IMR-90 (cell line): ENCODE data around the gene SYVN1. TPM values are rescaled to one million over a fixed set of nuclear protein-coding genes. Genes with fewer than 3 reads are reported as not detected.

ENCODE experiments used
- ATAC-seq: fragments of 200-7000 bp; cut with Tn5 transposase; 2 replicates; pipeline ENCODE4 v1.9.1; 2020; ENCODE audit warnings: low read depth, mild to moderate bottlenecking, moderate library complexity
- BruUV-seq: library from RNA; stranded (reverse); fragments of 400-500 nt; replicated peaks from 2 replicates; lab custom pipeline; 2021; lab: Mats Ljungman, UMichigan
- CTCF ChIA-PET: fragments of 300-600 bp; formaldehyde crosslinking; extraction: SDS; loops from one replicate; lab custom pipeline; 2021; ENCODE audit warnings: antibody characterized with exemption; lab: Yijun Ruan, JAX
- POLR2A ChIA-PET: fragments of 300-600 bp; sonication (Branson Sonifier 250); formaldehyde crosslinking; loops from one replicate; lab custom pipeline; 2022; ENCODE audit warnings: antibody characterized with exemption; ENCODE audit not compliant: unreplicated experiment; lab: Charles Lee
- DNase-seq: peaks from one replicate; pipeline ENCODE4 v3.0.0; 2013
- H2AFZ ChIP-seq: replicated peaks from 2 replicates; pipeline ENCODE3; 2013; ENCODE audit warnings: low read length, mild to moderate bottlenecking; ENCODE audit not compliant: poor library complexity
- H2AK5ac ChIP-seq: 2 replicates; pipeline ENCODE4 v1.6.1; 2013; ENCODE audit warnings: low read depth, low read length, inconsistent platforms
- H2AK9ac ChIP-seq: replicated peaks from 2 replicates; pipeline ENCODE3; 2013; ENCODE audit warnings: mild to moderate bottlenecking, low read depth, low read length, moderate library complexity; ENCODE audit not compliant: poor library complexity
- H2BK120ac ChIP-seq: 2 replicates; pipeline ENCODE4 v1.6.1; 2013; ENCODE audit warnings: low read depth, low read length, inconsistent platforms
- H2BK15ac ChIP-seq: 3 replicates; pipeline ENCODE4 v1.6.1; 2013; ENCODE audit warnings: low read depth, low read length, inconsistent platforms
- H2BK20ac ChIP-seq: 2 replicates; pipeline ENCODE4 v1.6.1; 2013; ENCODE audit warnings: low read depth, mild to moderate bottlenecking, inconsistent platforms, low read length, moderate library complexity
- H2BK5ac ChIP-seq: 2 replicates; pipeline ENCODE4 v1.6.1; 2013; ENCODE audit warnings: mild to moderate bottlenecking, low read depth, low read length, inconsistent platforms; ENCODE audit not compliant: poor library complexity, severe bottlenecking
- H3K14ac ChIP-seq: replicated peaks from 2 replicates; pipeline ENCODE4 v1.6.1; 2013; ENCODE audit warnings: low read depth, low read length, inconsistent platforms
- H3K18ac ChIP-seq: 2 replicates; pipeline ENCODE4 v1.6.1; 2013; ENCODE audit warnings: low read depth, low read length, control low read depth
- H3K23ac ChIP-seq: 2 replicates; pipeline ENCODE4 v1.6.1; 2013; ENCODE audit warnings: low read depth, low read length, inconsistent platforms
- H3K27ac ChIP-seq: 2 replicates; pipeline ENCODE4 v1.5.1; 2013; ENCODE audit warnings: mild to moderate bottlenecking, control low read depth, low read length; ENCODE audit not compliant: insufficient read depth
- H3K27me3 ChIP-seq: 2 replicates; pipeline ENCODE4 v1.6.1; 2013; ENCODE audit warnings: low read length; ENCODE audit not compliant: control insufficient read depth, insufficient read depth
- H3K36me3 ChIP-seq: 2 replicates; pipeline ENCODE4 v1.6.1; 2013; ENCODE audit warnings: low read length, mixed read lengths; ENCODE audit not compliant: control insufficient read depth, insufficient read depth
- H3K4ac ChIP-seq: 2 replicates; pipeline ENCODE4 v1.6.1; 2013; ENCODE audit warnings: low read depth, low read length, inconsistent platforms
- H3K4me1 ChIP-seq: 2 replicates; pipeline ENCODE4 v1.6.1; 2013; ENCODE audit warnings: low read length, mixed read lengths; ENCODE audit not compliant: control insufficient read depth, insufficient read depth
- H3K4me2 ChIP-seq: 2 replicates; pipeline ENCODE4 v1.6.1; 2013; ENCODE audit warnings: low read depth, mild to moderate bottlenecking, control low read depth, low read length, moderate library complexity
- H3K4me3 ChIP-seq: 2 replicates; pipeline ENCODE4 v1.5.1; 2013; ENCODE audit warnings: low read depth, mild to moderate bottlenecking, control low read depth, low read length, moderate library complexity; ENCODE audit not compliant: insufficient read depth
- H3K56ac ChIP-seq: 2 replicates; pipeline ENCODE4 v1.6.1; 2013; ENCODE audit warnings: low read length, inconsistent platforms; ENCODE audit not compliant: insufficient read depth; ENCODE audit errors: extremely low read depth
- H3K79me1 ChIP-seq, 2 experiments: 2 replicates each; pipeline ENCODE4 v1.6.1; 2013; ENCODE audit warnings: low read length in 2 of 2, inconsistent platforms in 1 of 2, low read depth in 1 of 2
- H3K9ac ChIP-seq: 2 replicates; pipeline ENCODE4 v1.6.1; 2013; ENCODE audit warnings: low read depth, low read length, control low read depth
- H3K9me1 ChIP-seq: 2 replicates; pipeline ENCODE4 v1.6.1; 2013; ENCODE audit warnings: low read length, inconsistent platforms; ENCODE audit not compliant: insufficient read depth
- H3K9me3 ChIP-seq: 2 replicates; pipeline ENCODE4 v1.6.1; 2013; ENCODE audit warnings: low read length; ENCODE audit not compliant: control insufficient read depth, insufficient read depth
- H4K20me1 ChIP-seq: 2 replicates; pipeline ENCODE4 v1.6.1; 2013; ENCODE audit warnings: low read length, inconsistent platforms; ENCODE audit not compliant: insufficient read depth
- H4K5ac ChIP-seq: 2 replicates; pipeline ENCODE4 v1.6.1; 2013; ENCODE audit warnings: mild to moderate bottlenecking, low read depth, low read length, control low read depth
- H4K8ac ChIP-seq, 2 experiments: 2 replicates each; pipeline ENCODE4 v1.6.1; 2013; ENCODE audit warnings: low read depth in 2 of 2, low read length in 2 of 2, control low read depth in 1 of 2, inconsistent platforms in 1 of 2
- H4K91ac ChIP-seq: 2 replicates; pipeline ENCODE4 v1.6.1; 2013; ENCODE audit warnings: low read depth, low read length, inconsistent platforms; ENCODE audit not compliant: insufficient read depth
- CEBPB ChIP-seq: IDR thresholded peaks from 2 replicates; pipeline ENCODE4 v1.6.1; 2012; ENCODE audit warnings: low read depth, low read length, improper control_type of control experiment
- CHD1 ChIP-seq: IDR thresholded peaks from 2 replicates; pipeline ENCODE4 v1.6.1; 2012; ENCODE audit warnings: low read depth, low read length, improper control_type of control experiment
- ELK1 ChIP-seq: fragments of 150-350 bp; IDR thresholded peaks from 2 replicates; pipeline ENCODE4 v1.6.1; 2016; ENCODE audit warnings: low read depth, mild to moderate bottlenecking, low read length, moderate library complexity, borderline replicate concordance
- MAFK ChIP-seq: IDR thresholded peaks from 2 replicates; pipeline ENCODE4 v1.6.1; 2012; ENCODE audit warnings: low read depth, low read length, improper control_type of control experiment
- MAZ ChIP-seq: IDR thresholded peaks from 2 replicates; pipeline ENCODE4 v1.6.1; 2012; ENCODE audit warnings: low read depth, mild to moderate bottlenecking, low read length, improper control_type of control experiment, moderate library complexity, borderline replicate concordance
- NFE2L2 ChIP-seq: fragments of 150-350 bp; IDR thresholded peaks from 2 replicates; pipeline ENCODE4 v1.6.1; 2016; ENCODE audit warnings: low read depth, mild to moderate bottlenecking, low read length
- POLR2A ChIP-seq: IDR thresholded peaks from 2 replicates; pipeline ENCODE4 v1.6.1; 2012; ENCODE audit warnings: mild to moderate bottlenecking, low read depth, low read length
- RAD21 ChIP-seq: IDR thresholded peaks from 2 replicates; pipeline ENCODE4 v1.6.1; 2012; ENCODE audit warnings: low read length, improper control_type of control experiment
- RCOR1 ChIP-seq: IDR thresholded peaks from 2 replicates; pipeline ENCODE4 v1.6.1; 2012; ENCODE audit warnings: mild to moderate bottlenecking, low read length, improper control_type of control experiment; ENCODE audit not compliant: insufficient replicate concordance
- RFX5 ChIP-seq: IDR thresholded peaks from 2 replicates; pipeline ENCODE4 v1.8.0; 2012; ENCODE audit warnings: low read depth, mild to moderate bottlenecking, low read length, moderate library complexity
- WGBS, 2 experiments: methylation state at CpG; one replicate each; pipeline versions ENCODE4 v1.1.5 to v1.1.7; 2013; ENCODE audit warnings: missing lambda C conversion rate in 2 of 2; ENCODE audit not compliant: insufficient read length in 1 of 2; ENCODE audit errors: extremely low coverage in 2 of 2; 5-methylcytosine and 5-hydroxymethylcytosine counted together
- dilution Hi-C: fragments of 300-500 bp; cut with HindIII; formaldehyde crosslinking; loops from one replicate; pipeline ENCODE4 v1.14.3; 2018; ENCODE audit warnings: low sequenced_read_pairs; ENCODE audit not compliant: unreplicated experiment
- in situ Hi-C: fragments of 300-500 bp; cut with MboI; formaldehyde crosslinking; loops from 3 replicates; pipeline ENCODE4 v1.14.3; 2019; ENCODE audit warnings: low sequenced_read_pairs, inconsistent platforms, mixed read lengths
- intact Hi-C: fragments of 100-400 bp; cut with micrococcal nuclease; formaldehyde crosslinking; loops from 2 replicates; pipeline ENCODE4 v1.10.0; 2022
- polyA plus RNA-seq, 3 experiments: library from polyadenylated mRNA; depleted of rRNA; stranded (reverse); fragments of >200 nt; gene quantifications; 2 replicates each; pipeline ENCODE4 v1.2.3, GENCODE V29; 2012; ENCODE audit warnings: low replicate concordance in 1 of 3
- total RNA-seq: library from RNA; depleted of rRNA; stranded (reverse); fragments of >200 nt; gene quantifications from 2 replicates; pipeline ENCODE4 v1.2.3, GENCODE V29; 2012

Gene SYVN1
- total and polyA plus RNA-seq, 2 of the 4 experiments (the other 2 are of a cell fraction): 9.5 to 52.9 TPM

GRCh38 chr11:65157336-65157735 lies 23.0 kb upstream of the SYVN1 start:
- POLR2A ChIA-PET: no interaction called here
- no peaks in the 10 kb centered on the region for H3K79me1 ChIP-seq
- in situ Hi-C loops: no loop called here

More at GRCh38 chr11:65157336-65157735, 23.0 kb upstream of the SYVN1 start:
- no peak overlapping the region for H3K27ac ChIP-seq
- no peaks in the 10 kb centered on the region for H4K20me1 ChIP-seq
- no TSS peak for BruUV-seq
- dilution Hi-C loops (no loop called here), intact Hi-C loops (no loop called here)
- H2BK5ac ChIP-seq: no peak overlapping the region
- 0 out of 2 replicates have a peak, but pooled peaks cover 2% of the 10 kb centered on the region for H3K27me3 ChIP-seq
- H2BK15ac ChIP-seq: no peak overlapping the region
- no peak overlapping the region for H3K4ac ChIP-seq
- no peaks in the 10 kb centered on the region for H3K9me1 ChIP-seq
- H2BK20ac ChIP-seq: no peak overlapping the region
- H3K18ac ChIP-seq: no peak overlapping the region
- H4K5ac ChIP-seq: no peak overlapping the region
- CTCF ChIA-PET: no interaction called here
- DNase-seq (no peak), ATAC-seq (no peak)
- no peaks in the 10 kb centered on the region for H3K9me3 ChIP-seq
- TF ChIP-seq NFE2L2 (no peak), ELK1 (no peak), CHD1 (no peak), RFX5 (no peak), RAD21 (no peak), RCOR1 (no peak), MAZ (no peak), POLR2A (no peak), MAFK (no peak), CEBPB (no peak)
- WGBS, 2 experiments: 58% methylated on average over 2 of the region's 3 CpGs; no CpG with 5 or more reads in 1 of the 2 experiments
- no peak overlapping the region for H3K23ac ChIP-seq
- no peaks in the 10 kb centered on the region for H3K36me3 ChIP-seq
- no peak overlapping the region for H2AK9ac ChIP-seq
- no peaks in the 10 kb centered on the region for H3K4me1 ChIP-seq
- no peak overlapping the region for H2AFZ ChIP-seq
- no peak overlapping the region for H3K4me3 ChIP-seq
- H3K9ac ChIP-seq: no peak overlapping the region
- no peak overlapping the region for H4K91ac ChIP-seq
- no peak overlapping the region for H4K8ac ChIP-seq
- no peak overlapping the region for H2AK5ac ChIP-seq
- H2BK120ac ChIP-seq: no peak overlapping the region
- H3K14ac ChIP-seq: no peak overlapping the region
- no peak overlapping the region for H3K56ac ChIP-seq
- H3K4me2 ChIP-seq: no peak overlapping the region
